Measurements from ENCODE around the gene EXOC4. TPM values are rescaled to one million over a fixed set of nuclear protein-coding genes. Genes with fewer than 3 reads are reported as not detected.

EXOC4 gene
- total and polyA plus RNA-seq, 9 donors: 26.8 to 80.5 (median 70.7) TPM

GRCh38 chr7:133681529-133681928 is 428.7 kb downstream of the EXOC4 start:
- TF ChIP-seq POLR2A (IDR thresholded peaks at IDR 0.05) (no peak), CTCF (IDR thresholded peaks at IDR 0.05) (no peak), EP300 (IDR thresholded peaks at IDR 0.05) (no peak)
- intact Hi-C loops (cut with DNase I): no loop called here
- H3K9me3 ChIP-seq: no peaks in the 10 kb centered on the region
- WGBS, 3 donors: 81 to 84% (median 83%) methylated on average over 3 of the region's 3 CpGs
- no peaks in the 10 kb centered on the region for H3K36me3 ChIP-seq
- no peak overlapping the region for H3K4me3 ChIP-seq
- H3K27me3 ChIP-seq: no peaks in the 10 kb centered on the region
- H3K4me1 ChIP-seq (ENCODE audit: insufficient read depth): no peaks in the 10 kb centered on the region
- H3K27ac ChIP-seq: no peak overlapping the region
- no peak for DNase-seq

GRCh38 chr7:133682364-133683181 is 429.7 kb downstream of the EXOC4 start:
- WGBS, 3 donors: 74 to 75% (median 75%) methylated on average over 9 of the region's 9 CpGs

GRCh38 chr7:133683182-133683454 is 430.2 kb downstream of the EXOC4 start:
- intact Hi-C loops (cut with DNase I): no loop called here

More at GRCh38 chr7:133682364-133683181, 429.7 kb downstream of the EXOC4 start:
- Histone ChIP-seq H3K4me3 (no peak overlapping the region), H3K9me3 (no peaks in the 10 kb centered on the region), H3K36me3 (no peaks in the 10 kb centered on the region), H3K27ac (no peak overlapping the region), H3K4me1 (ENCODE audit: insufficient read depth) (no peaks in the 10 kb centered on the region), H3K27me3 (no peaks in the 10 kb centered on the region)
- intact Hi-C loops (cut with DNase I): no loop called here
- DNase-seq: no peak
- TF ChIP-seq POLR2A (IDR thresholded peaks at IDR 0.05) (no peak), CTCF (IDR thresholded peaks at IDR 0.05) (no peak), EP300 (IDR thresholded peaks at IDR 0.05) (no peak)

GRCh38 chr7:133688483-133689239 is 435.8 kb downstream of the EXOC4 start:
- H3K27me3 ChIP-seq: no peaks in the 10 kb centered on the region
- H3K9me3 ChIP-seq: no peaks in the 10 kb centered on the region
- WGBS, 3 donors: 10 to 26% (median 10%) methylated on average over 3 of the region's 3 CpGs
- no peak for DNase-seq
- no peak for TF ChIP-seq EP300 (IDR thresholded peaks at IDR 0.05)
- TF ChIP-seq POLR2A (IDR thresholded peaks at IDR 0.05): no peak
- no peak for TF ChIP-seq CTCF (IDR thresholded peaks at IDR 0.05)
- peaks cover 6% of the 10 kb centered on the region for H3K4me1 ChIP-seq (ENCODE audit: insufficient read depth)
- H3K4me3 ChIP-seq: no peak overlapping the region
- intact Hi-C loops (cut with DNase I): no loop called here
- no peaks in the 10 kb centered on the region for H3K36me3 ChIP-seq
- no peak overlapping the region for H3K27ac ChIP-seq

More at GRCh38 chr7:133683182-133683454, 430.2 kb downstream of the EXOC4 start:
- H3K4me1 ChIP-seq (ENCODE audit: insufficient read depth): no peaks in the 10 kb centered on the region
- H3K27ac ChIP-seq: no peak overlapping the region
- DNase-seq: no peak
- TF ChIP-seq CTCF (IDR thresholded peaks at IDR 0.05): no peak
- no peak for TF ChIP-seq EP300 (IDR thresholded peaks at IDR 0.05)
- TF ChIP-seq POLR2A (IDR thresholded peaks at IDR 0.05): no peak
- WGBS, 3 donors: 43 to 65% (median 61%) methylated on average over 2 of the region's 2 CpGs
- no peaks in the 10 kb centered on the region for H3K36me3 ChIP-seq
- no peaks in the 10 kb centered on the region for H3K27me3 ChIP-seq
- no peaks in the 10 kb centered on the region for H3K9me3 ChIP-seq
- H3K4me3 ChIP-seq: no peak overlapping the region

Measured in ovary (tissue), 9 donors.